GM13976 (cell line): ENCODE results near the gene GRID1.

Experiments
- DNase-seq: peaks from one replicate; pipeline ENCODE4 v3.0.0; 2012; ENCODE audit warnings: low spot score
- CTCF ChIP-seq: IDR thresholded peaks from 2 replicates; pipeline ENCODE4 v1.5.1; 2012; ENCODE audit warnings: borderline replicate concordance, mild to moderate bottlenecking; ENCODE audit not compliant: insufficient read depth; ENCODE audit errors: extremely low read depth, missing control alignments, control extremely low read depth
- in situ Hi-C: fragments of 300-500 bp; cut with MboI; formaldehyde crosslinking; loops from one replicate; pipeline ENCODE4 v1.12.0; 2022; ENCODE audit warnings: low sequenced_read_pairs, mixed read lengths, inconsistent platforms; ENCODE audit not compliant: unreplicated experiment

Gene GRID1

GRCh38 chr10:86264481-86265231 lies 101.9 kb downstream of the GRID1 start:
- in situ Hi-C loops: no loop called here
- TF ChIP-seq CTCF: no peak
- no peak for DNase-seq

- TF ChIP-seq CTCF: no peak
- in situ Hi-C loops: no loop called here
- no peak for DNase-seq
These were observed 102.7 kb downstream of the GRID1 start for GRCh38 chr10:86263907-86264306.

GRCh38 chr10:86263209-86263608 lies 103.4 kb downstream of the GRID1 start:
- DNase-seq: no peak
- in situ Hi-C loops: no loop called here
- TF ChIP-seq CTCF: no peak

- no peak for DNase-seq
- in situ Hi-C loops: no loop called here
- no peak for TF ChIP-seq CTCF
These were observed 103.9 kb downstream of the GRID1 start for GRCh38 chr10:86262688-86263181.

GRCh38 chr10:86261941-86262687 lies 104.5 kb downstream of the GRID1 start:
- DNase-seq: peak; percentile 78
- no peak for TF ChIP-seq CTCF
- in situ Hi-C loops: no loop called here

- in situ Hi-C loops: no loop called here
- TF ChIP-seq CTCF: no peak
- no peak for DNase-seq
These were observed 105.1 kb downstream of the GRID1 start for GRCh38 chr10:86261470-86261869.
